H1 (cell line): ENCODE measurements around the gene JAK2.

Source experiments
- CBX8 ChIP-seq: fragments of 300-800, 300-1000 bp; sonication (generic); IDR thresholded peaks from 2 replicates; pipeline ENCODE4 v1.7.1; 2016; ENCODE audit warnings: low read depth, low read length, borderline replicate concordance
- CTCF ChIP-seq, 3 experiments: IDR thresholded peaks; 1 replicate in 2 of 3; 2 replicates in 1 of 3; pipeline versions ENCODE4 v1.5.1 to v1.6.1; 2011; ENCODE audit warnings: low read length in 3 of 3, mild to moderate bottlenecking in 3 of 3, inconsistent platforms in 2 of 3, low read depth in 1 of 3, moderate library complexity in 1 of 3; ENCODE audit not compliant: insufficient read depth in 1 of 3; ENCODE audit errors: control extremely low read depth in 1 of 3
- EGR1 ChIP-seq: IDR thresholded peaks from 2 replicates; pipeline ENCODE4 v1.6.1; 2011; ENCODE audit warnings: low read depth, low read length, borderline replicate concordance
- JUND ChIP-seq: IDR thresholded peaks from 2 replicates; pipeline ENCODE4 v1.6.1; 2011; ENCODE audit warnings: mild to moderate bottlenecking, improper control_type of control experiment, low read length
- MAX ChIP-seq: IDR thresholded peaks from 2 replicates; pipeline ENCODE4 v1.6.1; 2012; ENCODE audit warnings: inconsistent platforms
- POLR2A ChIP-seq, 2 experiments: IDR thresholded peaks; 1 replicate in 1 of 2; 2 replicates in 1 of 2; pipeline ENCODE4 v1.6.1; 2011; ENCODE audit warnings: low read depth in 2 of 2, low read length in 2 of 2, mild to moderate bottlenecking in 2 of 2; ENCODE audit errors: control extremely low read depth in 1 of 2
- RAD21 ChIP-seq, 2 experiments: IDR thresholded peaks in 1 of 2; conservative IDR thresholded peaks in 1 of 2; 2 replicates each; pipeline ENCODE4 v1.6.1; 2011; ENCODE audit warnings: low read depth in 2 of 2, low read length in 2 of 2, improper control_type of control experiment in 1 of 2, inconsistent platforms in 1 of 2, mild to moderate bottlenecking in 1 of 2, moderate library complexity in 1 of 2
- SAP30 ChIP-seq: fragments of 300-600 bp; sonication (generic); IDR thresholded peaks from 2 replicates; pipeline ENCODE4 v1.7.1; 2012; ENCODE audit warnings: low read length, moderate library complexity, mild to moderate bottlenecking, inconsistent platforms; ENCODE audit not compliant: insufficient read depth, insufficient replicate concordance
- SRF ChIP-seq: IDR thresholded peaks from 2 replicates; pipeline ENCODE4 v1.6.1; 2011; ENCODE audit warnings: mild to moderate bottlenecking, low read depth, low read length, moderate library complexity

GRCh38 chr9:4937446-4937845 is 47.6 kb upstream of the JAK2 start:
- TF ChIP-seq POLR2A (IDR thresholded peaks at IDR 0.05; ENCODE audit: control extremely low read depth in 1 of 2, low read depth in 2 of 2, low read length in 2 of 2) (no peak), SAP30 (no peak), MAX (no peak), EGR1 (no peak), CTCF (IDR thresholded peaks at IDR 0.05; ENCODE audit: control extremely low read depth in 1 of 3, insufficient read depth in 1 of 3, low read depth in 1 of 3, low read length in 3 of 3) (no peak), JUND (no peak), CBX8 (no peak), SRF (no peak), RAD21 (IDR thresholded peaks at IDR 0.05 in 1 of 2, conservative IDR thresholded peaks at IDR 0.05 in 1 of 2; ENCODE audit: low read depth in 2 of 2, low read length in 2 of 2) (no peak)
